H1 (cell line): ENCODE data around the gene NSMCE3. TPM values are rescaled to one million over a fixed set of nuclear protein-coding genes. Genes with fewer than 3 reads are reported as not detected.

Source experiments
- CTCF ChIA-PET: fragments of 300-600 bp; sonication (Branson Sonifier 250); formaldehyde crosslinking; loops from one replicate; lab custom pipeline; 2021; ENCODE audit not compliant: partially characterized antibody; lab: Charles Lee
- POLR2A ChIA-PET: fragments of 300-600 bp; sonication (Branson Sonifier 250); formaldehyde crosslinking; loops from one replicate; lab custom pipeline; 2021; ENCODE audit warnings: inconsistent platforms; ENCODE audit not compliant: partially characterized antibody; lab: Charles Lee
- DNase-seq, 2 experiments: peaks; one replicate each; pipeline versions ENCODE4 v3.0.0 to v3.0.0-alpha.2; 2010 to 2022; ENCODE audit warnings: low spot score in 2 of 2, low read depth in 1 of 2, mixed read lengths in 1 of 2
- FAIRE-seq: peaks from 2 replicates; lab custom pipeline; 2011; peaks lifted over from hg19 to GRCh38; lab: Jason Lieb, UNC
- H2AFZ ChIP-seq: 2 replicates; pipeline ENCODE4 v1.8.1; 2012; ENCODE audit warnings: low read length, inconsistent platforms
- H2AK5ac ChIP-seq: 2 replicates; pipeline ENCODE4 v1.6.1; 2013; ENCODE audit warnings: low read depth, low read length
- H2BK120ac ChIP-seq: replicated peaks from 2 replicates; pipeline ENCODE3; 2013; ENCODE audit warnings: low read depth, low read length, inconsistent platforms
- H2BK12ac ChIP-seq: 2 replicates; pipeline ENCODE4 v1.6.1; 2013; ENCODE audit warnings: low read depth, low read length
- H2BK15ac ChIP-seq: 2 replicates; pipeline ENCODE4 v1.6.1; 2013; ENCODE audit warnings: low read length
- H2BK20ac ChIP-seq: 2 replicates; pipeline ENCODE4 v1.6.1; 2013; ENCODE audit warnings: low read length
- H2BK5ac ChIP-seq: 2 replicates; pipeline ENCODE4 v1.6.1; 2013; ENCODE audit warnings: low read depth, low read length
- H3K14ac ChIP-seq: 2 replicates; pipeline ENCODE4 v1.6.1; 2013; ENCODE audit warnings: inconsistent platforms; ENCODE audit not compliant: insufficient read length
- H3K18ac ChIP-seq: 2 replicates; pipeline ENCODE4 v1.6.1; 2013; ENCODE audit warnings: low read length; ENCODE audit errors: extremely low read depth
- H3K23ac ChIP-seq: 2 replicates; pipeline ENCODE4 v1.6.1; 2013; ENCODE audit warnings: inconsistent platforms; ENCODE audit not compliant: insufficient read length
- H3K23me2 ChIP-seq: 2 replicates; pipeline ENCODE4 v1.6.1; 2013; ENCODE audit warnings: low read depth, low read length
- H3K27ac ChIP-seq: 2 replicates; pipeline ENCODE4 v1.6.1; 2011; ENCODE audit warnings: low read depth, low read length, inconsistent platforms
- H3K27me3 ChIP-seq, 4 experiments: replicated peaks in 1 of 4; 1 replicate in 1 of 4; 2 replicates in 3 of 4; pipeline versions ENCODE4 v1.6.1 to v1.8.1; 2011 to 2013; ENCODE audit warnings: low read length in 3 of 4, mild to moderate bottlenecking in 3 of 4, inconsistent platforms in 2 of 4, mixed read lengths in 2 of 4, moderate library complexity in 1 of 4; ENCODE audit not compliant: control insufficient read depth in 3 of 4, insufficient read depth in 3 of 4; ENCODE audit errors: extremely low read depth in 1 of 4
- H3K36me3 ChIP-seq, 4 experiments: 2 replicates each; pipeline versions ENCODE4 v1.6.1 to v1.8.1; 2011 to 2013; ENCODE audit warnings: mild to moderate bottlenecking in 4 of 4, low read length in 3 of 4, moderate library complexity in 2 of 4, control low read depth in 1 of 4, inconsistent platforms in 1 of 4; ENCODE audit not compliant: insufficient read depth in 4 of 4, control insufficient read depth in 2 of 4
- H3K4ac ChIP-seq: replicated peaks from 2 replicates; pipeline ENCODE3; 2013; ENCODE audit warnings: low read length, low read depth, mixed read lengths, inconsistent platforms; ENCODE audit not compliant: insufficient read length
- H3K4me1 ChIP-seq, 4 experiments: replicated peaks in 1 of 4; 1 replicate in 1 of 4; 2 replicates in 3 of 4; pipeline versions ENCODE4 v1.6.1 to v1.8.1; 2011 to 2013; ENCODE audit warnings: low read length in 3 of 4, inconsistent platforms in 2 of 4, mixed read lengths in 1 of 4; ENCODE audit not compliant: insufficient read depth in 4 of 4, control insufficient read depth in 3 of 4
- H3K4me2 ChIP-seq, 2 experiments: 2 replicates each; pipeline versions ENCODE4 v1.6.1 to v1.8.1; 2011 to 2013; ENCODE audit warnings: low read depth in 2 of 2, low read length in 2 of 2, control low read depth in 1 of 2, inconsistent platforms in 1 of 2, mild to moderate bottlenecking in 1 of 2; ENCODE audit not compliant: insufficient read depth in 1 of 2
- H3K4me3 ChIP-seq, 4 experiments: fragments of 200-600, 300-600 bp in 1 of 4; sonication (generic), shearing (Covaris generic), sonication (Bioruptor Twin) in 1 of 4; 2 replicates each; pipeline versions ENCODE4 v1.5.1 to v1.8.1; 2011 to 2016; ENCODE audit warnings: low read length in 4 of 4, low read depth in 3 of 4, control low read depth in 2 of 4, inconsistent platforms in 2 of 4, mild to moderate bottlenecking in 2 of 4, mixed read lengths in 1 of 4, moderate library complexity in 1 of 4; ENCODE audit not compliant: insufficient read depth in 2 of 4; ENCODE audit errors: extremely low read depth in 1 of 4
- H3K56ac ChIP-seq: replicated peaks from 2 replicates; pipeline ENCODE3; 2013; ENCODE audit warnings: low read depth, mild to moderate bottlenecking, mixed read lengths, low read length, inconsistent platforms; ENCODE audit not compliant: insufficient read length
- H3K79me1 ChIP-seq: 2 replicates; pipeline ENCODE4 v1.6.1; 2013; ENCODE audit warnings: low read depth, low read length, control low read depth
- H3K79me2 ChIP-seq, 2 experiments: 2 replicates each; pipeline versions ENCODE4 v1.6.1 to v1.8.1; 2012 to 2013; ENCODE audit warnings: low read length in 2 of 2, mild to moderate bottlenecking in 2 of 2, inconsistent platforms in 1 of 2; ENCODE audit not compliant: insufficient read depth in 2 of 2, control insufficient read depth in 1 of 2
- H3K9ac ChIP-seq, 4 experiments: replicated peaks in 1 of 4; 1 replicate in 1 of 4; 2 replicates in 3 of 4; pipeline versions ENCODE4 v1.6.1 to v1.8.1; 2011 to 2013; ENCODE audit warnings: low read depth in 3 of 4, low read length in 3 of 4, control low read depth in 2 of 4, mild to moderate bottlenecking in 2 of 4, moderate library complexity in 2 of 4, inconsistent platforms in 1 of 4; ENCODE audit errors: extremely low read depth in 1 of 4
- H3K9me3 ChIP-seq, 2 experiments: 2 replicates each; pipeline versions ENCODE4 v1.6.1 to v1.8.1; 2012 to 2013; ENCODE audit warnings: mild to moderate bottlenecking in 2 of 2, moderate library complexity in 2 of 2, control low read depth in 1 of 2, inconsistent platforms in 1 of 2, low read depth in 1 of 2, low read length in 1 of 2, mixed read lengths in 1 of 2; ENCODE audit not compliant: insufficient read depth in 2 of 2
- H4K20me1 ChIP-seq, 2 experiments: replicated peaks in 1 of 2; 2 replicates each; pipeline versions ENCODE3 to v1.8.1; 2011 to 2013; ENCODE audit warnings: inconsistent platforms in 2 of 2, low read length in 2 of 2, mild to moderate bottlenecking in 1 of 2; ENCODE audit not compliant: insufficient read depth in 2 of 2, control insufficient read depth in 1 of 2
- H4K5ac ChIP-seq: 2 replicates; pipeline ENCODE4 v1.6.1; 2013; ENCODE audit warnings: low read length, low read depth, mixed read lengths, inconsistent platforms; ENCODE audit not compliant: insufficient read length
- H4K8ac ChIP-seq: 2 replicates; pipeline ENCODE4 v1.8.0; 2013; ENCODE audit warnings: mild to moderate bottlenecking, moderate library complexity, low read length, inconsistent platforms; ENCODE audit not compliant: insufficient read depth; ENCODE audit errors: extremely low read depth
- H4K91ac ChIP-seq: replicated peaks from 2 replicates; pipeline ENCODE3; 2013; ENCODE audit warnings: low read length, mixed read lengths, inconsistent platforms; ENCODE audit not compliant: insufficient read length
- ASH2L ChIP-seq: fragments of 200-600, 300-600 bp; sonication (generic); IDR thresholded peaks from one replicate; pipeline ENCODE4 v1.7.1; 2017; ENCODE audit warnings: low read length
- BACH1 ChIP-seq: IDR thresholded peaks from 2 replicates; pipeline ENCODE4 v1.6.1; 2012; ENCODE audit warnings: low read length, improper control_type of control experiment
- CHD1 ChIP-seq: IDR thresholded peaks from 2 replicates; pipeline ENCODE4 v1.6.1; 2012; ENCODE audit warnings: low read depth, low read length, improper control_type of control experiment
- CTBP2 ChIP-seq: IDR thresholded peaks from 2 replicates; pipeline ENCODE4 v1.7.0; 2011; ENCODE audit warnings: borderline replicate concordance, mild to moderate bottlenecking, moderate library complexity, mixed read lengths, low read length; ENCODE audit not compliant: insufficient read depth, insufficient read length
- EGR1 ChIP-seq: IDR thresholded peaks from 2 replicates; pipeline ENCODE4 v1.6.1; 2011; ENCODE audit warnings: low read depth, low read length, borderline replicate concordance
- EP300 ChIP-seq, 2 experiments: IDR thresholded peaks; 1 replicate in 1 of 2; 2 replicates in 1 of 2; pipeline ENCODE4 v1.6.1; 2011 to 2012; ENCODE audit warnings: low read depth in 2 of 2, low read length in 2 of 2, mild to moderate bottlenecking in 2 of 2, borderline replicate concordance in 1 of 2, inconsistent platforms in 1 of 2, moderate library complexity in 1 of 2
- JUN ChIP-seq: IDR thresholded peaks from 2 replicates; pipeline ENCODE4 v1.6.1; 2011; ENCODE audit warnings: low read depth, mild to moderate bottlenecking, improper control_type of control experiment, low read length
- JUND ChIP-seq: IDR thresholded peaks from 2 replicates; pipeline ENCODE4 v1.6.1; 2011; ENCODE audit warnings: mild to moderate bottlenecking, improper control_type of control experiment, low read length
- KDM1A ChIP-seq: fragments of 200-600, 300-600 bp; sonication (generic); IDR thresholded peaks from 2 replicates; pipeline ENCODE4 v1.7.1; 2016; ENCODE audit warnings: mild to moderate bottlenecking, low read length, borderline replicate concordance
- KDM5A ChIP-seq: fragments of 200-600 bp; IDR thresholded peaks from 2 replicates; pipeline ENCODE4 v1.7.1; 2012; ENCODE audit warnings: mild to moderate bottlenecking, low read length, inconsistent platforms, mixed read lengths
- POU5F1 ChIP-seq: IDR thresholded peaks from 2 replicates; pipeline ENCODE4 v1.6.1; 2011; ENCODE audit warnings: low read depth, mild to moderate bottlenecking, low read length, moderate library complexity
- SIRT6 ChIP-seq: IDR thresholded peaks from one replicate; pipeline ENCODE4 v1.7.1; 2012; ENCODE audit warnings: low read length, inconsistent platforms
- TAF7 ChIP-seq: optimal IDR thresholded peaks from 2 replicates; pipeline ENCODE3; 2011; ENCODE audit warnings: low read depth, mild to moderate bottlenecking, inconsistent platforms, low read length, moderate library complexity, borderline replicate concordance
- TBP ChIP-seq: IDR thresholded peaks from 2 replicates; pipeline ENCODE4 v1.6.1; 2011; ENCODE audit warnings: low read depth, low read length, improper control_type of control experiment
- YY1 ChIP-seq: IDR thresholded peaks from 2 replicates; pipeline ENCODE4 v1.6.1; 2011; ENCODE audit warnings: low read depth, mild to moderate bottlenecking, low read length
- ZNF274 ChIP-seq: IDR thresholded peaks from 2 replicates; pipeline ENCODE4 v1.7.0; 2012; ENCODE audit warnings: low read length, borderline replicate concordance; ENCODE audit errors: extremely low read depth
- WGBS, 2 experiments: shearing (Covaris generic) in 1 of 2; methylation state at CpG; one replicate each; pipeline versions ENCODE4 v1.1.6 to v1.1.7; 2013 to 2015; ENCODE audit warnings: low lambda C conversion rate in 2 of 2, mixed read lengths in 2 of 2, inconsistent platforms in 1 of 2, low coverage in 1 of 2, missing lambda C conversion rate in 1 of 2; ENCODE audit not compliant: insufficient replicate concordance in 2 of 2, insufficient coverage in 1 of 2, insufficient read length in 1 of 2; ENCODE audit errors: extremely low coverage in 1 of 2, missing lambda C conversion rate in 1 of 2; 5-methylcytosine and 5-hydroxymethylcytosine counted together
- polyA plus RNA-seq, 7 experiments: library from polyadenylated mRNA; depleted of rRNA in 3 of 7; stranded (reverse) in 5 of 7; unstranded in 2 of 7; fragments of >200 nt in 5 of 7; fragments of 200-250 nt in 2 of 7; gene quantifications; 1 replicate in 5 of 7; 2 replicates in 1 of 7; 4 replicates in 1 of 7; pipeline versions ENCODE4 v1.2.1 to v1.2.3, GENCODE V29; 2011 to 2013; ENCODE audit warnings: missing spikeins in 2 of 7, mixed read lengths in 2 of 7
- total RNA-seq: library from RNA; stranded (reverse); fragmentation: NEBNext Ultra II Directional; extraction: Animal tissue kit (Norgen Biotek cat#: 25700); gene quantifications from 2 replicates; pipeline ENCODE4 v1.2.1, GENCODE V29; 2021

The NSMCE3 gene
- total and polyA plus RNA-seq, 2 of the 8 experiments (the other 6 are each of a cell fraction or from before 2014, with no cell fraction given): 4.3 to 6.7 TPM

DNA sequence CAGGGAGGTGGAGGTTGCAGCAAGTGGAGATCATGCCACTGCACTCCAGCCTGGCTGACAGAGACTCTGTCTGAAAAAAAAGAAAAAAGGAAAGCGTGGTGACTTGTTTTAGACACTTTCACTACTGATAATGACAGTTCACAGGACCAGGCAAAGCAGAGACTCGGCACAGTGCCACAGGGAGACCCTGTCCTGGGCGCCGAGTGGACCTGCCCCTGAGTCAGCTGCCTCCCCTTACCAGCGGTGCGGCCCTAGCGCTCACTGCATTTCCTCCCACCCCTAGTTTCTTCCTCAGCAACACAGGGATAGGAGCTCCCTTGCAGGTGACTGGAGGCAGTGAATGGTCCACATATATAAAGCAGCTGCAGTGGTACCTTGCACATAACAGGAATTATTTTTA, 38.7 kb upstream of the NSMCE3 start:
- Histone ChIP-seq H3K14ac (no peak overlapping the region), H2BK120ac (no peak overlapping the region), H3K56ac (no peak overlapping the region), H3K4me1 (no peaks in the 10 kb centered on the region; a peak in 1 of 7 replicates), H4K91ac (no peak overlapping the region), H4K8ac (no peak overlapping the region), H3K4ac (no peak overlapping the region), H3K79me1 (no peaks in the 10 kb centered on the region), H2BK5ac (no peak overlapping the region), H3K9me3 (no peaks in the 10 kb centered on the region), H3K9ac (no peak overlapping the region), H3K79me2 (no peaks in the 10 kb centered on the region), H2BK12ac (no peak overlapping the region), H3K27ac (no peak overlapping the region), H3K23ac (no peak overlapping the region), H3K27me3 (no peaks in the 10 kb centered on the region), H2AK5ac (no peak overlapping the region), H2AFZ (no peak overlapping the region), H3K36me3 (no peaks in the 10 kb centered on the region), H2BK20ac (no peak overlapping the region), H3K23me2 (no peaks in the 10 kb centered on the region), H2BK15ac (no peak overlapping the region), H3K4me2 (no peak overlapping the region), H4K5ac (no peak overlapping the region), H4K20me1 (no peaks in the 10 kb centered on the region), H3K4me3 (no peak overlapping the region), H3K18ac (no peak overlapping the region)
- WGBS, 2 experiments: 89% methylated on average over 7 of the region's 7 CpGs; no CpG with 5 or more reads in 1 of the 2 experiments
- FAIRE-seq (no peak), DNase-seq (no peak)
- ChIA-PET CTCF (no interaction called here), POLR2A (no interaction called here)
- TF ChIP-seq KDM5A: no peak
- no peak for TF ChIP-seq JUN
- TF ChIP-seq POU5F1: no peak
- no peak for TF ChIP-seq BACH1
- no peak for TF ChIP-seq SIRT6
- no peak for TF ChIP-seq ASH2L
- TF ChIP-seq ZNF274: no peak
- TF ChIP-seq TAF7: no peak
- no peak for TF ChIP-seq EP300 (IDR thresholded peaks at IDR 0.05; ENCODE audit: borderline replicate concordance in 1 of 2, low read depth in 2 of 2, low read length in 2 of 2)
- no peak for TF ChIP-seq CHD1
- TF ChIP-seq EGR1: no peak
- TF ChIP-seq YY1: no peak
- TF ChIP-seq TBP: no peak
- TF ChIP-seq KDM1A: no peak
- no peak for TF ChIP-seq CTBP2
- no peak for TF ChIP-seq JUND
